ENCODE results near the gene ZNF274. TPM values are rescaled to one million over a fixed set of nuclear protein-coding genes. Genes with fewer than 3 reads are reported as not detected.

The ZNF274 gene
- total RNA-seq, 1 experiment from 2014 or later = 28.7 TPM

DNA sequence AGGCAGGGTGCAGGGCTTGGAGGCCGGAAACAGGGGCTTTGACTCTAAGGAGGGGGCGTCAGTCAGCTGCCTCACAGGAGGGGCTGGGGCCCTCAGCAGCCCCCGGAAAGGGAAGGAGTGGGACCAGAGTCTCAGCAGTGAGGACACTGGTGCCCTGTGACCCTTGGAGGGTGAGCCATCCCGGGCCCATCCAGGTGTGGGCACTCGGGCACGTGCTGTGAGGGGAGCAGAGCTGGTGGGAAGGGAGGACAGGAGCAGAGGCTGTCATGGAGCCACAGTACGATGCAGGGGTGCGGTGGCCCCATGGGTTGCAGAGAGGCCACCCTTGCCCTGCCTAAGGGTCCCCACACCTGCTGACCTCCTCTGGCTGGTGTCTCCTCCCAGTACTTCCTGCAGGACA is 26.7 kb downstream of the ZNF274 start:
- no peak for DNase-seq
- Histone ChIP-seq H4K91ac (ENCODE audit: insufficient read length, low read depth, low read length) (no peak overlapping the region), H4K8ac (replicated peaks; ENCODE audit: insufficient read length, low read depth, low read length) (no peak overlapping the region), H3K4me2 (ENCODE audit: insufficient read depth, insufficient read length, low read length) (no peak overlapping the region), H3K9ac (ENCODE audit: extremely low read depth, insufficient read length, low read length) (no peak overlapping the region), H2BK15ac (ENCODE audit: low read depth, low read length) (no peak overlapping the region), H3K23me2 (ENCODE audit: insufficient read length, low read depth, low read length, poor library complexity, severe bottlenecking) (no peaks in the 10 kb centered on the region), H2AK5ac (ENCODE audit: insufficient read length, low read length) (no peak overlapping the region), H2BK12ac (ENCODE audit: insufficient read length, low read depth, low read length) (no peak overlapping the region), H3K4ac (ENCODE audit: low read depth, low read length) (no peak overlapping the region), H3K79me1 (ENCODE audit: insufficient read depth, low read depth, low read length, poor library complexity, severe bottlenecking) (no peaks in the 10 kb centered on the region), H3K27me3 (ENCODE audit: insufficient read depth, low read length) (no peaks in the 10 kb centered on the region), H3K23ac (ENCODE audit: insufficient read length, low read depth, low read length) (no peak overlapping the region), H2BK5ac (ENCODE audit: insufficient read length, low read length) (no peak overlapping the region), H3K56ac (ENCODE audit: insufficient read length, low read depth, low read length) (no peak overlapping the region), H4K5ac (ENCODE audit: insufficient read length, low read depth, low read length) (no peak overlapping the region), H3T11ph (ENCODE audit: low read length) (no peak overlapping the region), H4K20me1 (ENCODE audit: control insufficient read depth, insufficient read depth, insufficient read length) (no peaks in the 10 kb centered on the region), H3K18ac (ENCODE audit: insufficient read length, low read depth, low read length) (no peak overlapping the region), H3K79me2 (ENCODE audit: insufficient read depth, low read length) (no peaks in the 10 kb centered on the region), H2AFZ (ENCODE audit: low read length) (no peak overlapping the region), H2BK120ac (ENCODE audit: low read depth, low read length, poor library complexity, severe bottlenecking) (no peak overlapping the region), H3K4me1 (ENCODE audit: insufficient read depth, low read length) (no peaks in the 10 kb centered on the region), H3K9me3 (ENCODE audit: control insufficient read depth, low read depth, low read length) (peaks cover 62% of the 10 kb centered on the region), H3K27ac (ENCODE audit: insufficient read length, low read depth, low read length) (no peak overlapping the region), H2BK20ac (ENCODE audit: low read depth, low read length, poor library complexity, severe bottlenecking) (no peak overlapping the region), H3K14ac (ENCODE audit: insufficient read depth, low read length) (no peak overlapping the region)
- H3K4me1 Mint-ChIP-seq = no peaks in the 10 kb centered on the region; a peak in 1 of 4 replicates
- H3K4me3 Mint-ChIP-seq = no peak overlapping the region
- no CpG with 5 or more reads among the region's 8 CpGs for WGBS (ENCODE audit: extremely low coverage, insufficient read length, low lambda C conversion rate)
- H3K27me3 Mint-ChIP-seq (ENCODE audit: low read depth) = no peaks in the 10 kb centered on the region
- no peak overlapping the region for H3K27ac Mint-ChIP-seq
- no peak for TF ChIP-seq CTCF (conservative IDR thresholded peaks at IDR 0.05)
- peaks cover 79 to 94% of the 10 kb centered on the region in 2 experiments for H3K9me3 Mint-ChIP-seq
- peaks cover 95 to 96% (median 96%) of the 10 kb centered on the region in 3 experiments for H3K36me3 Mint-ChIP-seq (ENCODE audit: insufficient read depth in 1 of 3, low read depth in 3 of 3)
